A549 treated with AZD9567 at 1 μM for 4 hours (cell line): Measurements from ENCODE around the gene TBX22. TPM values are rescaled to one million over a fixed set of nuclear protein-coding genes. Genes with fewer than 3 reads are reported as not detected.

Experiments used
- total RNA-seq: library from RNA; stranded (reverse); fragments of 200-300 nt; extraction: Qiagen RNA extraction; gene quantifications from 5 replicates; pipeline ENCODE4 v1.2.3, GENCODE V29; 2022; ENCODE audit not compliant: insufficient read depth

The TBX22 gene
- not detected in 5 replicates for total RNA-seq

DNA sequence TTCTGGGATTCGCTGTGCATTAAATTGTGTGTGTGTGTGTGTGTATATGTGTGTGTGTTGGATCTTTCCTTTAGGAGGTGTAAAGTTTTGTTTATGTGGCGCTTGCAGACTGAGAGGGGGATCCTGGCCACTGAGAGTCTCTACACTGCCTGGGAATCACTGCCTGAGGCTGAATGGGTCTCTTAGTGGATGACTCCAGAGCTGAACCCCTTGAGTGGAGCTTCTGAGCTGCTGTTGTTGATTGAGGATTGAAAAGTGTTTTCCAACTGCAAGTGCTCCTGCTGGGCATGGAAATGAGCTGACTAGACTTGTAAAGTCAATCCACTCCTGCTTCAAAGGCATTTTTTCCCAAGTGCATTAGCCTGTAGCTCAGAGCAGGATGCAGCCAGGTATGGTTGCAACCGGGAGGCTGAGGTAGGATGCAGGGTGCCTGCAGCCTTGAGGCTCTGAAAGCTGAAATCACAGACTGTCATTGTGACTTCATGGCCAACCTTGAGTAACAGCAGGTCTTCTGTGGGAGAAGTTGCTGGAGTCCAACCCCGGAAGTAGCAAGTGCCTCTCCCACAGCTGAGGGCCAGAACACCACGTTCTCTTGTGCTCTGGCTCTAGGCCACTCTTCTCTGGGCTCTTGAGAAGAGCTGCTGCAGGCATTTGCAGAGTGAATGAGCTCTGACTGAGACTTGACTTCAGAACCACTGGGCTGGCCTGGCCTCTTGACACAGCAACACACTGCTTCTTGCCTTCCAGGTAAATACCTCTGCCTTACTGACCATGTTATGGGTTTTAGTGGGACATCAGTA, at the start of gene TBX22:
TBX22 (plus strand) TSS at position 613 of the 800 bp plus-strand sequence. CDS start 7,517 bp downstream, outside the sequence.

